H1 (cell line): ENCODE results near the gene FAM167B. TPM values are rescaled to one million over a fixed set of nuclear protein-coding genes. Genes with fewer than 3 reads are reported as not detected.

Experiments used
- CTCF ChIA-PET: fragments of 300-600 bp; sonication (Branson Sonifier 250); formaldehyde crosslinking; loops from one replicate; lab custom pipeline; 2021; ENCODE audit not compliant: partially characterized antibody; lab: Charles Lee
- POLR2A ChIA-PET: fragments of 300-600 bp; sonication (Branson Sonifier 250); formaldehyde crosslinking; loops from one replicate; lab custom pipeline; 2021; ENCODE audit warnings: inconsistent platforms; ENCODE audit not compliant: partially characterized antibody; lab: Charles Lee
- DNase-seq, 2 experiments: peaks; one replicate each; pipeline versions ENCODE4 v3.0.0 to v3.0.0-alpha.2; 2010 to 2022; ENCODE audit warnings: low spot score in 2 of 2, low read depth in 1 of 2, mixed read lengths in 1 of 2
- FAIRE-seq: peaks from 2 replicates; lab custom pipeline; 2011; peaks lifted over from hg19 to GRCh38; lab: Jason Lieb, UNC
- H2AFZ ChIP-seq: 2 replicates; pipeline ENCODE4 v1.8.1; 2012; ENCODE audit warnings: low read length, inconsistent platforms
- H2AK5ac ChIP-seq: 2 replicates; pipeline ENCODE4 v1.6.1; 2013; ENCODE audit warnings: low read depth, low read length
- H2BK120ac ChIP-seq: replicated peaks from 2 replicates; pipeline ENCODE3; 2013; ENCODE audit warnings: low read depth, low read length, inconsistent platforms
- H2BK12ac ChIP-seq: 2 replicates; pipeline ENCODE4 v1.6.1; 2013; ENCODE audit warnings: low read depth, low read length
- H2BK15ac ChIP-seq: 2 replicates; pipeline ENCODE4 v1.6.1; 2013; ENCODE audit warnings: low read length
- H2BK20ac ChIP-seq: 2 replicates; pipeline ENCODE4 v1.6.1; 2013; ENCODE audit warnings: low read length
- H2BK5ac ChIP-seq: 2 replicates; pipeline ENCODE4 v1.6.1; 2013; ENCODE audit warnings: low read depth, low read length
- H3K14ac ChIP-seq: 2 replicates; pipeline ENCODE4 v1.6.1; 2013; ENCODE audit warnings: inconsistent platforms; ENCODE audit not compliant: insufficient read length
- H3K18ac ChIP-seq: 2 replicates; pipeline ENCODE4 v1.6.1; 2013; ENCODE audit warnings: low read length; ENCODE audit errors: extremely low read depth
- H3K23ac ChIP-seq: 2 replicates; pipeline ENCODE4 v1.6.1; 2013; ENCODE audit warnings: inconsistent platforms; ENCODE audit not compliant: insufficient read length
- H3K23me2 ChIP-seq: 2 replicates; pipeline ENCODE4 v1.6.1; 2013; ENCODE audit warnings: low read depth, low read length
- H3K27ac ChIP-seq: 2 replicates; pipeline ENCODE4 v1.6.1; 2011; ENCODE audit warnings: low read depth, low read length, inconsistent platforms
- H3K27me3 ChIP-seq, 4 experiments: replicated peaks in 1 of 4; 1 replicate in 1 of 4; 2 replicates in 3 of 4; pipeline versions ENCODE4 v1.6.1 to v1.8.1; 2011 to 2013; ENCODE audit warnings: low read length in 3 of 4, mild to moderate bottlenecking in 3 of 4, inconsistent platforms in 2 of 4, mixed read lengths in 2 of 4, moderate library complexity in 1 of 4; ENCODE audit not compliant: control insufficient read depth in 3 of 4, insufficient read depth in 3 of 4; ENCODE audit errors: extremely low read depth in 1 of 4
- H3K36me3 ChIP-seq, 4 experiments: 2 replicates each; pipeline versions ENCODE4 v1.6.1 to v1.8.1; 2011 to 2013; ENCODE audit warnings: mild to moderate bottlenecking in 4 of 4, low read length in 3 of 4, moderate library complexity in 2 of 4, control low read depth in 1 of 4, inconsistent platforms in 1 of 4; ENCODE audit not compliant: insufficient read depth in 4 of 4, control insufficient read depth in 2 of 4
- H3K4ac ChIP-seq: replicated peaks from 2 replicates; pipeline ENCODE3; 2013; ENCODE audit warnings: low read length, low read depth, mixed read lengths, inconsistent platforms; ENCODE audit not compliant: insufficient read length
- H3K4me1 ChIP-seq, 4 experiments: replicated peaks in 1 of 4; 1 replicate in 1 of 4; 2 replicates in 3 of 4; pipeline versions ENCODE4 v1.6.1 to v1.8.1; 2011 to 2013; ENCODE audit warnings: low read length in 3 of 4, inconsistent platforms in 2 of 4, mixed read lengths in 1 of 4; ENCODE audit not compliant: insufficient read depth in 4 of 4, control insufficient read depth in 3 of 4
- H3K4me2 ChIP-seq, 2 experiments: 2 replicates each; pipeline versions ENCODE4 v1.6.1 to v1.8.1; 2011 to 2013; ENCODE audit warnings: low read depth in 2 of 2, low read length in 2 of 2, control low read depth in 1 of 2, inconsistent platforms in 1 of 2, mild to moderate bottlenecking in 1 of 2; ENCODE audit not compliant: insufficient read depth in 1 of 2
- H3K4me3 ChIP-seq, 4 experiments: fragments of 200-600, 300-600 bp in 1 of 4; sonication (generic), shearing (Covaris generic), sonication (Bioruptor Twin) in 1 of 4; 2 replicates each; pipeline versions ENCODE4 v1.5.1 to v1.8.1; 2011 to 2016; ENCODE audit warnings: low read length in 4 of 4, low read depth in 3 of 4, control low read depth in 2 of 4, inconsistent platforms in 2 of 4, mild to moderate bottlenecking in 2 of 4, mixed read lengths in 1 of 4, moderate library complexity in 1 of 4; ENCODE audit not compliant: insufficient read depth in 2 of 4; ENCODE audit errors: extremely low read depth in 1 of 4
- H3K56ac ChIP-seq: replicated peaks from 2 replicates; pipeline ENCODE3; 2013; ENCODE audit warnings: low read depth, mild to moderate bottlenecking, mixed read lengths, low read length, inconsistent platforms; ENCODE audit not compliant: insufficient read length
- H3K79me1 ChIP-seq: 2 replicates; pipeline ENCODE4 v1.6.1; 2013; ENCODE audit warnings: low read depth, low read length, control low read depth
- H3K79me2 ChIP-seq, 2 experiments: 2 replicates each; pipeline versions ENCODE4 v1.6.1 to v1.8.1; 2012 to 2013; ENCODE audit warnings: low read length in 2 of 2, mild to moderate bottlenecking in 2 of 2, inconsistent platforms in 1 of 2; ENCODE audit not compliant: insufficient read depth in 2 of 2, control insufficient read depth in 1 of 2
- H3K9ac ChIP-seq, 4 experiments: replicated peaks in 1 of 4; 1 replicate in 1 of 4; 2 replicates in 3 of 4; pipeline versions ENCODE4 v1.6.1 to v1.8.1; 2011 to 2013; ENCODE audit warnings: low read depth in 3 of 4, low read length in 3 of 4, control low read depth in 2 of 4, mild to moderate bottlenecking in 2 of 4, moderate library complexity in 2 of 4, inconsistent platforms in 1 of 4; ENCODE audit errors: extremely low read depth in 1 of 4
- H3K9me3 ChIP-seq, 2 experiments: 2 replicates each; pipeline versions ENCODE4 v1.6.1 to v1.8.1; 2012 to 2013; ENCODE audit warnings: mild to moderate bottlenecking in 2 of 2, moderate library complexity in 2 of 2, control low read depth in 1 of 2, inconsistent platforms in 1 of 2, low read depth in 1 of 2, low read length in 1 of 2, mixed read lengths in 1 of 2; ENCODE audit not compliant: insufficient read depth in 2 of 2
- H4K20me1 ChIP-seq, 2 experiments: replicated peaks in 1 of 2; 2 replicates each; pipeline versions ENCODE3 to v1.8.1; 2011 to 2013; ENCODE audit warnings: inconsistent platforms in 2 of 2, low read length in 2 of 2, mild to moderate bottlenecking in 1 of 2; ENCODE audit not compliant: insufficient read depth in 2 of 2, control insufficient read depth in 1 of 2
- H4K5ac ChIP-seq: 2 replicates; pipeline ENCODE4 v1.6.1; 2013; ENCODE audit warnings: low read length, low read depth, mixed read lengths, inconsistent platforms; ENCODE audit not compliant: insufficient read length
- H4K8ac ChIP-seq: 2 replicates; pipeline ENCODE4 v1.8.0; 2013; ENCODE audit warnings: mild to moderate bottlenecking, moderate library complexity, low read length, inconsistent platforms; ENCODE audit not compliant: insufficient read depth; ENCODE audit errors: extremely low read depth
- H4K91ac ChIP-seq: replicated peaks from 2 replicates; pipeline ENCODE3; 2013; ENCODE audit warnings: low read length, mixed read lengths, inconsistent platforms; ENCODE audit not compliant: insufficient read length
- CBX5 ChIP-seq: fragments of 300-800, 300-1000 bp; sonication (generic); IDR thresholded peaks from 2 replicates; pipeline ENCODE4 v1.7.1; 2016; ENCODE audit warnings: antibody characterized with exemption, low read length, low read depth
- CTBP2 ChIP-seq: IDR thresholded peaks from 2 replicates; pipeline ENCODE4 v1.7.0; 2011; ENCODE audit warnings: borderline replicate concordance, mild to moderate bottlenecking, moderate library complexity, mixed read lengths, low read length; ENCODE audit not compliant: insufficient read depth, insufficient read length
- FOSL1 ChIP-seq: IDR thresholded peaks from 2 replicates; pipeline ENCODE4 v1.6.1; 2011; ENCODE audit warnings: mild to moderate bottlenecking, low read depth, low read length, moderate library complexity; ENCODE audit not compliant: insufficient read depth
- JUN ChIP-seq: IDR thresholded peaks from 2 replicates; pipeline ENCODE4 v1.6.1; 2011; ENCODE audit warnings: low read depth, mild to moderate bottlenecking, improper control_type of control experiment, low read length
- SUZ12 ChIP-seq: fragments of 200-600 bp; sonication (generic); IDR thresholded peaks from 2 replicates; pipeline ENCODE4 v1.6.1; 2012; ENCODE audit warnings: mild to moderate bottlenecking, inconsistent platforms, low read length, moderate library complexity, mixed read lengths
- TAF1 ChIP-seq: IDR thresholded peaks from 2 replicates; pipeline ENCODE4 v1.6.1; 2011; ENCODE audit warnings: mild to moderate bottlenecking, low read depth, low read length
- WGBS, 2 experiments: shearing (Covaris generic) in 1 of 2; methylation state at CpG; one replicate each; pipeline versions ENCODE4 v1.1.6 to v1.1.7; 2013 to 2015; ENCODE audit warnings: low lambda C conversion rate in 2 of 2, mixed read lengths in 2 of 2, inconsistent platforms in 1 of 2, low coverage in 1 of 2, missing lambda C conversion rate in 1 of 2; ENCODE audit not compliant: insufficient replicate concordance in 2 of 2, insufficient coverage in 1 of 2, insufficient read length in 1 of 2; ENCODE audit errors: extremely low coverage in 1 of 2, missing lambda C conversion rate in 1 of 2; 5-methylcytosine and 5-hydroxymethylcytosine counted together
- polyA plus RNA-seq, 7 experiments: library from polyadenylated mRNA; depleted of rRNA in 3 of 7; stranded (reverse) in 5 of 7; unstranded in 2 of 7; fragments of >200 nt in 5 of 7; fragments of 200-250 nt in 2 of 7; gene quantifications; 1 replicate in 5 of 7; 2 replicates in 1 of 7; 4 replicates in 1 of 7; pipeline versions ENCODE4 v1.2.1 to v1.2.3, GENCODE V29; 2011 to 2013; ENCODE audit warnings: missing spikeins in 2 of 7, mixed read lengths in 2 of 7
- total RNA-seq: library from RNA; stranded (reverse); fragmentation: NEBNext Ultra II Directional; extraction: Animal tissue kit (Norgen Biotek cat#: 25700); gene quantifications from 2 replicates; pipeline ENCODE4 v1.2.1, GENCODE V29; 2021

Gene FAM167B
- total and polyA plus RNA-seq, 2 of the 8 experiments (the other 6 are each of a cell fraction or from before 2014, with no cell fraction given) = 2.8 to 3.9 TPM

DNA sequence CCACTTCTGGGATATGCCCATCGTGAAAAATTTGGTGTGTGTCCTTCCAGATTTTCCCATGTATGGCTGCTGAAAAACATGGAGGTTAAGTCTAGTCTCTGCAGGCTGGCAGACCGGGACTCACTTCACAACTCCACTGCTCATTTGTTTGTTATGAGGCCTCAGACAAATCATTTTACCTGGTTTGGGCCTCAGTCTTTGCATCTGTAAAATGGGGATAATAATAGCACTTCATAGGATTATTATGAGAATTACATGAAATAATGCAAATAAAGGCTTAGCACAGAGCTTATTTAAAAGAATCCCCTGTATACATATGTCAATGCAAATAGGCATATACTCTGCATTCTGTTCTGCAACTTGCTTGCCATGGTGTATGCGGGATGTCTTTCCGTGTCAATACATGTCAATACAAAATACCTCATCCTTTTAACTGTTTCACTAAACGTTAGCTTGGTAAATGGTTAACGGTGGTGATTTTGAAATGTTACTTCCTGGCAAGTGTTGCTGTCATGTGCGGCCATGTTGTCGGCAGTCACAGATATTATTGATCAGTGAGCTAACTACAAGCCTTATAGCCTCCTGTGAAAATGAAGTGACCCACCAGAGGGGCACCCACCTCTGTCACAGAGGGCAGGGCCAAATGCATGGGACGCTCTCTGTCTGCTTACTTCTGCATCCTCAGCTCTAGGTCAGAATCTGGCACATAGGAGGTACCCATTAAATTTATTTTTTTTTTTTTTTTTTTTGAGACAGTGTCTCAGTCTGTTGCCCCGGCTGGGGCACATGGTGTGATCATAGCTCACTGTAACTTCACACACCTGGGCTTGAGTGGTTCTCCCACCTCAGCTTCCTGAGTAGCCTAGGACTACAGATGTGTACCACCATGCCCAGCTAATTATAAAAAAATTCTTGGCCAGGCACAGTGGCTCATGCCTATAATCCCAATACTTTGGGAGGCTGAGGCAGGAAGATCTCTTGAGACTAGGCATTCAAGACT is 8.3 kb downstream of the FAM167B start:
- DNase-seq (no peak), FAIRE-seq (no peak)
- H3K79me1 ChIP-seq = no peaks in the 10 kb centered on the region
- H2BK120ac ChIP-seq = no peak overlapping the region
- no peak overlapping the region for H3K14ac ChIP-seq
- no peak overlapping the region for H2AK5ac ChIP-seq
- H4K8ac ChIP-seq = no peak overlapping the region
- H3K79me2 ChIP-seq = no peaks in the 10 kb centered on the region
- no peaks in the 10 kb centered on the region; a peak in 1 of 7 replicates for H3K27me3 ChIP-seq
- no peak overlapping the region for H3K27ac ChIP-seq
- H4K91ac ChIP-seq = no peak overlapping the region
- no peak overlapping the region for H3K18ac ChIP-seq
- no peak overlapping the region for H3K4me3 ChIP-seq
- peaks cover 0 to 4% (median 4%) of the 10 kb centered on the region in 4 experiments; a peak in 4 of 7 replicates for H3K4me1 ChIP-seq
- WGBS, 2 experiments = 93% methylated on average over 10 of the region's 10 CpGs; no CpG with 5 or more reads in 1 of the 2 experiments
- no peaks in the 10 kb centered on the region for H4K20me1 ChIP-seq
- no peak overlapping the region for H3K23ac ChIP-seq
- no peak overlapping the region for H2BK12ac ChIP-seq
- H3K4me2 ChIP-seq = no peak overlapping the region
- no peaks in the 10 kb centered on the region; the same call in 1 of the 2 replicates for H3K23me2 ChIP-seq
- H3K36me3 ChIP-seq = no peaks in the 10 kb centered on the region
- no peak overlapping the region for H3K4ac ChIP-seq
- H2AFZ ChIP-seq = no peak overlapping the region
- H2BK20ac ChIP-seq = no peak overlapping the region
- H3K9me3 ChIP-seq = no peaks in the 10 kb centered on the region
- ChIA-PET CTCF (interaction anchor here (0.7 to 0.9 kb wide), 2 partner anchors 9 to 73 kb away, joined by 3 read pairs; no protein-coding TSS in a partner anchor), POLR2A (interaction anchor here (0.6 to 1.3 kb wide), 4 partner anchors 10 to 18 kb away, joined by 3 to 4 read pairs (median 4); no protein-coding TSS in a partner anchor)
- no peak overlapping the region for H3K9ac ChIP-seq
- no peak overlapping the region for H4K5ac ChIP-seq
- no peak overlapping the region for H2BK5ac ChIP-seq
- no peak overlapping the region for H2BK15ac ChIP-seq
- H3K56ac ChIP-seq = no peak overlapping the region
- TF ChIP-seq SUZ12 (no peak), JUN (no peak), CTBP2 (no peak), CBX5 (no peak), FOSL1 (no peak), TAF1 (no peak)
